ENCODE measurements around the gene PLAAT2.

Gene PLAAT2

GRCh38 chr11:63506876-63507275 lies 56.3 kb downstream of the PLAAT2 start:
- H3K4me3 ChIP-seq: no peak overlapping the region
- H3K27ac ChIP-seq: no peak overlapping the region
- H3K36me3 ChIP-seq: no peaks in the 10 kb centered on the region
- H3K9me3 ChIP-seq: no peaks in the 10 kb centered on the region
- H3K4me1 ChIP-seq: peaks cover 0 to 20% (median 13%) of the 10 kb centered on the region in 4 donors
- intact Hi-C loops (cut with DNase I; ENCODE audit: low total_unique reads): no loop called here
- no peak for DNase-seq
- TF ChIP-seq, protein P1, sequence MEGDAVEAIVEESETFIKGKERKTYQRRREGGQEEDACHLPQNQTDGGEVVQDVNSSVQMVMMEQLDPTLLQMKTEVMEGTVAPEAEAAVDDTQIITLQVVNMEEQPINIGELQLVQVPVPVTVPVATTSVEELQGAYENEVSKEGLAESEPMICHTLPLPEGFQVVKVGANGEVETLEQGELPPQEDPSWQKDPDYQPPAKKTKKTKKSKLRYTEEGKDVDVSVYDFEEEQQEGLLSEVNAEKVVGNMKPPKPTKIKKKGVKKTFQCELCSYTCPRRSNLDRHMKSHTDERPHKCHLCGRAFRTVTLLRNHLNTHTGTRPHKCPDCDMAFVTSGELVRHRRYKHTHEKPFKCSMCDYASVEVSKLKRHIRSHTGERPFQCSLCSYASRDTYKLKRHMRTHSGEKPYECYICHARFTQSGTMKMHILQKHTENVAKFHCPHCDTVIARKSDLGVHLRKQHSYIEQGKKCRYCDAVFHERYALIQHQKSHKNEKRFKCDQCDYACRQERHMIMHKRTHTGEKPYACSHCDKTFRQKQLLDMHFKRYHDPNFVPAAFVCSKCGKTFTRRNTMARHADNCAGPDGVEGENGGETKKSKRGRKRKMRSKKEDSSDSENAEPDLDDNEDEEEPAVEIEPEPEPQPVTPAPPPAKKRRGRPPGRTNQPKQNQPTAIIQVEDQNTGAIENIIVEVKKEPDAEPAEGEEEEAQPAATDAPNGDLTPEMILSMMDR (IDR thresholded peaks at IDR 0.05): no peak
- H3K27me3 ChIP-seq: no peaks in the 10 kb centered on the region

DNA sequence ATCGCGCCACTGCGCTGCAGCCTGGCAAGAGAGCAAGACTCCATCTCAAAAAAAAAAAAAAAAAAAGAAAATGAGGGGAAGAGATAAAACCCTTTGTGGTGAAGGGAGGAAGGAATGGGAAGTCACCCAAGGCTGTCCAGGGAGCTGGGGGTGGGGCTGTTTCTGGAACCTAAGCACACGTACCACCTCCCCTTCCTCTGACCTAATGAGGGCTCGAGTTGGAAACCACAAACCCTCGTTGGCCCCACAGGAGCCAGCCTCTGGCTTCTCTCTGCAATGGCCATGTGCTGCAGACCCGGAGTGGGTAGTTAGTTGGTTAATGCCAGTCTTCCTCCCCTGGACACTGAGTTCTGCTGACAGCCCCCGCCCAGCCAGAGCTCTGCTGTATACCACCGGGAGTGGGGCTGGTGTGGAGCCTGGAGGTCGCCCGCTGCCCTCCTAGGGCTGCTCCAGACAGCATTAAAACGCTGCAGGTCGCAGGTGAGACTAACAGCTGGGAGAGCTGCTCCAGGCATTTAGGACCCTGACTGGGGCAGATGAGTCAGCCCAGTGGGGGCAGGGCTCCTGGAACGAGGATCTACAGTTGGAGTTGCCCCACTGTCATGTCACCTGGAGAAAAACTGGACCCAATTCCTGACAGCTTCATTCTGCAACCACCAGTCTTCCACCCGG lies 57.2 kb downstream of the PLAAT2 start, which contains the start of gene LGALS12:
Gene LGALS12 (plus strand): TSS at position 228 of the 672 bp plus-strand sequence. CDS start 375 bp downstream, at position 603.
- no peaks in the 10 kb centered on the region for H3K27me3 ChIP-seq
- TF ChIP-seq, protein P1 (IDR thresholded peaks at IDR 0.05): no peak
- H3K9me3 ChIP-seq: no peaks in the 10 kb centered on the region
- no peaks in the 10 kb centered on the region for H3K36me3 ChIP-seq
- intact Hi-C loops (cut with DNase I; ENCODE audit: low total_unique reads): no loop called here
- no peak for DNase-seq
- no peak within 1 kb of the TSS for H3K27ac ChIP-seq
- peaks cover 0 to 20% (median 10%) of the 10 kb centered on the region in 4 donors for H3K4me1 ChIP-seq
- no peak within 1 kb of the TSS for H3K4me3 ChIP-seq

DNA sequence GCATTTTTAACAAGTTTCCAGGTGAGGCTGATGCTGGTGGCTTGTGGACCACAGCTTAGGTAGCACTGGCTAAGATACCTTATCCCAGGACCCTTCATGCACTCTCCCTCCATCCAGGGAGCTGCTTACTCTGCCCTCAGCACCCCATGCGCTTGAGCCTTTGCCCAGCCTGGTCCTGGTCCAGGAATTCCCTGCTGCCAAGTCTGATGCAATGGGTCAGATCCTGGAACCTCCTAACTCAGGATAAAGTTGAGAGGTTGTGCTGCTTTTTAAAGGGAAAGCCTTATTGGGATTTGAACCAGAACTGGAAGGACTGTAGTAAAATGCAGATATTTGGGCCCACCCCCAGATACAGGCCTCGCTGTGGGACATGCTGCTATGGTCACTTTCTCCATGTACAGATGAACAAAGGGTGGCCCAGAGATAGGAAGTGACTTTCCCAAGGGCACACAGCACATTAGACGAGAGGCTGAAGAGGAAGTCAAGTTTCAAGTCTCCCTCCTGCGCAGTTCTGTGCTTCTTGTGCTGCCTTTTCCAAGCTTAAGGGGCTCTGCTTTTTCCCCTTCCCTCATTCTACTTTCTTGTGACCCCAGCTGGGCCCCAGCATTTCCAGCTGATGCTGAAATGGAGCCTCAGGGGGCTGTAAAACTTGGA lies 58.1 kb downstream of the PLAAT2 start:
- H3K27me3 ChIP-seq: no peaks in the 10 kb centered on the region
- intact Hi-C loops (cut with DNase I; ENCODE audit: low total_unique reads): no loop called here
- TF ChIP-seq, protein P1 (IDR thresholded peaks at IDR 0.05): no peak
- peaks cover 0 to 13% (median 5%) of the 10 kb centered on the region in 4 donors for H3K4me1 ChIP-seq
- H3K4me3 ChIP-seq: no peak overlapping the region
- DNase-seq: peak in 1 of 2 donors; percentile 76
- no peaks in the 10 kb centered on the region for H3K36me3 ChIP-seq
- H3K27ac ChIP-seq: no peak overlapping the region
- H3K9me3 ChIP-seq: peaks cover 0 to 7% (median 3%) of the 10 kb centered on the region in 3 donors

DNA sequence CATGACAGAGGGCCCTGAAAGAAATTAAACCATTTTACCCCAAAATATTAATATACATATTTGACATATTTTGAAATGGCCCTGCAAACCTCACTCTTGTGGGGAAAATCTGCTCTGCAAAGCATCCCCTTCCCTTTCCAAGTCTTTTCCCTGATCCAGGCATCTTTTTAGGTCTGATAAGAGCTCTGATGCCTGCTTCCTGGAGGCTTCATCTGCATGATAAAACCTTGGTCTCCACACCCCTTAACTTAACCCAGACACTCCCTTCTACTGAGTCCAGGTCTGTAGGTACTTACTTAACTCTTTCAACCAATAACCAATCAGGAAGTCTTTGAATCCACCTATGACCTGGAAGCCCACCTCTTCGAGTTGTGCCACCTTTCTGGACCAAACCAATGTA lies 59.1 kb downstream of the PLAAT2 start:
- Histone ChIP-seq H3K27ac (no peak overlapping the region), H3K4me3 (no peak overlapping the region), H3K4me1 (peaks cover 0 to 10% (median 5%) of the 10 kb centered on the region in 4 donors), H3K9me3 (peaks cover 0 to 15% (median 6%) of the 10 kb centered on the region in 3 donors), H3K27me3 (no peaks in the 10 kb centered on the region), H3K36me3 (no peaks in the 10 kb centered on the region)
- DNase-seq: no peak
- TF ChIP-seq, protein P1 (IDR thresholded peaks at IDR 0.05): no peak
- intact Hi-C loops (cut with DNase I; ENCODE audit: low total_unique reads): no loop called here

DNA sequence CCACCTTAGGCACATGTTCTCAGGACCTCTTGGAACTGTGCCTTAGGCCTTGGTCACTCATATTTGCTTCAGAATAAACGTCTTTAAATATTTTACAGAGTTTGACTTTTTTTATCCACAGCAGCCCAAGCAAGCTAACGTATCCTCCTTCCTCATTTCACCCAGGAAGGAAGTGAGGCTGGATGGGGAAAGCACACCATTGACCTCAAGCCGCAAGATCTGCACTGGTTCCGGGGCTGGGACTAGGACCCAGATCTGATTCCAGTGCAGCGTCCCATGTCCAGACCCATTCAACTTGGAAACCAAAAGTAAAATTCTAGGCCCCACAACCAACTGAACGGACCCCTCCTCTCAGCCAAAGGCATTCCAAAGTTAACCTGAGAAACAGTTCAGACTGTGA lies 59.7 kb downstream of the PLAAT2 start:
- Histone ChIP-seq H3K4me1 (peaks cover 0 to 10% (median 5%) of the 10 kb centered on the region in 4 donors), H3K36me3 (no peaks in the 10 kb centered on the region), H3K4me3 (no peak overlapping the region), H3K27me3 (no peaks in the 10 kb centered on the region), H3K9me3 (peaks cover 0 to 15% (median 6%) of the 10 kb centered on the region in 3 donors), H3K27ac (no peak overlapping the region)
- intact Hi-C loops (cut with DNase I; ENCODE audit: low total_unique reads): no loop called here
- TF ChIP-seq, protein P1 (IDR thresholded peaks at IDR 0.05): no peak
- DNase-seq: no peak

Measured in tibial artery (tissue), 4 donors.